OCI-LY1 (cell line): ENCODE measurements around the gene PDCD1.

ENCODE experiments used
- H2AFZ ChIP-seq: fragments of 200-600 bp; sonication (generic), shearing (Covaris generic); 2 replicates; pipeline ENCODE4 v1.6.0; 2014; ENCODE audit warnings: antibody characterized with exemption, mild to moderate bottlenecking, low read length
- H3F3A ChIP-seq: fragments of 200-600 bp; sonication (generic), shearing (Covaris generic); 2 replicates; pipeline ENCODE4 v1.6.0; 2014; ENCODE audit warnings: mild to moderate bottlenecking, antibody characterized with exemption, low read length, moderate library complexity; ENCODE audit not compliant: insufficient read depth
- H3K27ac ChIP-seq: fragments of 200-600 bp; sonication (generic); 2 replicates; pipeline ENCODE4 v1.5.1; 2014; ENCODE audit warnings: low read length, mixed run types, mild to moderate bottlenecking, low read depth; ENCODE audit not compliant: poor library complexity, severe bottlenecking
- H3K27me3 ChIP-seq: fragments of 200-600 bp; sonication (generic); 2 replicates; pipeline ENCODE4 v1.6.0; 2014; ENCODE audit warnings: antibody characterized with exemption, mild to moderate bottlenecking, low read length, moderate library complexity; ENCODE audit not compliant: insufficient read depth
- H3K36me3 ChIP-seq: fragments of 200-600 bp; sonication (generic); 2 replicates; pipeline ENCODE4 v1.6.1; 2014; ENCODE audit warnings: mild to moderate bottlenecking, antibody characterized with exemption, low read length, moderate library complexity, mixed read lengths; ENCODE audit not compliant: insufficient read depth
- H3K4me1 ChIP-seq: fragments of 200-600 bp; sonication (generic); 2 replicates; pipeline ENCODE4 v1.5.1; 2014; ENCODE audit warnings: mild to moderate bottlenecking, low read length, moderate library complexity; ENCODE audit not compliant: insufficient read depth, severe bottlenecking
- H3K4me2 ChIP-seq: fragments of 200-600 bp; sonication (generic), shearing (Covaris generic); 2 replicates; pipeline ENCODE4 v1.6.1; 2014; ENCODE audit warnings: low read length
- H3K4me3 ChIP-seq: fragments of 200-600 bp; sonication (generic); 2 replicates; pipeline ENCODE4 v1.5.1; 2014; ENCODE audit warnings: low read length, low read depth, mild to moderate bottlenecking, mixed read lengths; ENCODE audit not compliant: poor library complexity, severe bottlenecking
- H3K79me2 ChIP-seq: fragments of 200-600 bp; shearing (Covaris generic); 2 replicates; pipeline ENCODE4 v1.6.1; 2016; ENCODE audit warnings: mixed run types, low read length, mixed read lengths; ENCODE audit not compliant: insufficient read depth
- H3K9ac ChIP-seq: fragments of 200-600 bp; sonication (generic), shearing (Covaris generic); 2 replicates; pipeline ENCODE4 v1.6.1; 2014; ENCODE audit warnings: mild to moderate bottlenecking, low read length, mixed read lengths
- H3K9me2 ChIP-seq: fragments of 200-600 bp; sonication (generic), shearing (Covaris generic); 2 replicates; pipeline ENCODE4 v1.6.1; 2014; ENCODE audit warnings: low read depth, mild to moderate bottlenecking, low read length, mixed read lengths
- H3K9me3 ChIP-seq: fragments of 200-600 bp; shearing (Covaris generic); 2 replicates; pipeline ENCODE4 v1.6.1; 2014; ENCODE audit warnings: low read length, mixed read lengths
- H4K20me1 ChIP-seq: fragments of 200-600 bp; sonication (generic), shearing (Covaris generic); 2 replicates; pipeline ENCODE4 v1.6.0; 2016; ENCODE audit warnings: mild to moderate bottlenecking, low read length; ENCODE audit not compliant: insufficient read depth
- EZH2 ChIP-seq: fragments of 200-600 bp; sonication (generic), shearing (Covaris generic); IDR thresholded peaks from 2 replicates; pipeline ENCODE4 v1.8.0; 2017; ENCODE audit warnings: borderline replicate concordance, mixed run types, mild to moderate bottlenecking, antibody characterized with exemption, low read length, moderate library complexity, mixed read lengths
- TF ChIP-seq, protein P1 (sequence below): fragments of 200-600 bp; sonication (generic), shearing (Covaris generic); IDR thresholded peaks from 2 replicates; pipeline ENCODE4 v1.5.1; 2017; ENCODE audit warnings: mild to moderate bottlenecking, antibody characterized with exemption, low read length, moderate library complexity, mixed read lengths

Gene PDCD1

DNA sequence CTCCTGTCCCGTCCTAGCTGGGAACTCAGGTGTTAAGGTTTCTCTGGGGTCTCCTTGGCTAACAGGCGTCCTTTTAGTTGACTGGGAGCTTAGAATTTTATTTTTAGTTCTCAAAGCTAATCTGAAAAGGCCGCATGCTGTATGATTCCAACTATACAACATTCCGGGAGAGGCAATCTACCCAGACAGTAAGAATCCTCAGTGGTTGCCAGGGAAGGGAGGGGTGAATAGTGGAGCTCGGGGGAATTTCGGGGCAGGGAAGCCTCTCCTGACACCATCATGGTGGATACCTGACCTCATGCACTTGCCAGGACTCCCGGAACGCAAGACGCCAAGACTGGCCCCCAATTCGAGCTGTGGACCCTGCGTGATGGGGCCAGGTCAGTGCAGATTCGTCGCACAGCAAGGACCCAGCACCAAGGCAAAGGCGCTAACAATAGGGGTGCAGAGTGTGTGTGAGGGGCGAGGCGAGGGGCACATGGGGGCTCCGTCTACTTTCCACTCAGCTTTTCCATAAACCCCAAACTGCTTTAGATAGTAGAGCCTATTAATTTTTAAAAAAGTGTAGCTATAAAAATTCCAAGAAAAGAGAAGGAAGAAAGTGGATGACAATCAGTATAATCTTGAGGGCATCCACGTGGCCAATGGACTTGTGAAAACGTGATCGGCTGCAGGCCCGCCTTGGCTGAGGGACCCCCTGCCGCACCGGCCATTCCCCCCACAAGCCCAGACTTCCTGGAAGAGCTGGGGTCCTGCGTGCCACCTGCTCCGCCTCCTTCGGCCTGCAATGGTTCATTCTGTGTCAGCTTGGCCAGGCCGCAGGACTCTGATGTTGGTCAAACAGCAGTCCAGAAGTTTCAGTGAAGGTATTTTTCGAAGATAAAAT lies 17.3 kb downstream of the PDCD1 start:
- no peaks in the 10 kb centered on the region for H3K9me2 ChIP-seq
- H3K4me2 ChIP-seq: no peak overlapping the region
- no peaks in the 10 kb centered on the region for H3K4me1 ChIP-seq
- H2AFZ ChIP-seq: no peak overlapping the region
- no peaks in the 10 kb centered on the region for H3K9me3 ChIP-seq
- no peaks in the 10 kb centered on the region for H3K79me2 ChIP-seq
- no peaks in the 10 kb centered on the region for H3F3A ChIP-seq
- H3K36me3 ChIP-seq: no peaks in the 10 kb centered on the region
- peaks cover 4% of the 10 kb centered on the region; the same call in 1 of the 2 replicates for H3K27me3 ChIP-seq
- H3K4me3 ChIP-seq: no peak overlapping the region
- H3K27ac ChIP-seq: no peak overlapping the region
- TF ChIP-seq, protein P1, sequence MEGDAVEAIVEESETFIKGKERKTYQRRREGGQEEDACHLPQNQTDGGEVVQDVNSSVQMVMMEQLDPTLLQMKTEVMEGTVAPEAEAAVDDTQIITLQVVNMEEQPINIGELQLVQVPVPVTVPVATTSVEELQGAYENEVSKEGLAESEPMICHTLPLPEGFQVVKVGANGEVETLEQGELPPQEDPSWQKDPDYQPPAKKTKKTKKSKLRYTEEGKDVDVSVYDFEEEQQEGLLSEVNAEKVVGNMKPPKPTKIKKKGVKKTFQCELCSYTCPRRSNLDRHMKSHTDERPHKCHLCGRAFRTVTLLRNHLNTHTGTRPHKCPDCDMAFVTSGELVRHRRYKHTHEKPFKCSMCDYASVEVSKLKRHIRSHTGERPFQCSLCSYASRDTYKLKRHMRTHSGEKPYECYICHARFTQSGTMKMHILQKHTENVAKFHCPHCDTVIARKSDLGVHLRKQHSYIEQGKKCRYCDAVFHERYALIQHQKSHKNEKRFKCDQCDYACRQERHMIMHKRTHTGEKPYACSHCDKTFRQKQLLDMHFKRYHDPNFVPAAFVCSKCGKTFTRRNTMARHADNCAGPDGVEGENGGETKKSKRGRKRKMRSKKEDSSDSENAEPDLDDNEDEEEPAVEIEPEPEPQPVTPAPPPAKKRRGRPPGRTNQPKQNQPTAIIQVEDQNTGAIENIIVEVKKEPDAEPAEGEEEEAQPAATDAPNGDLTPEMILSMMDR: no peak
- TF ChIP-seq EZH2: no peak
- H3K9ac ChIP-seq: no peak overlapping the region
- H4K20me1 ChIP-seq: no peaks in the 10 kb centered on the region

DNA sequence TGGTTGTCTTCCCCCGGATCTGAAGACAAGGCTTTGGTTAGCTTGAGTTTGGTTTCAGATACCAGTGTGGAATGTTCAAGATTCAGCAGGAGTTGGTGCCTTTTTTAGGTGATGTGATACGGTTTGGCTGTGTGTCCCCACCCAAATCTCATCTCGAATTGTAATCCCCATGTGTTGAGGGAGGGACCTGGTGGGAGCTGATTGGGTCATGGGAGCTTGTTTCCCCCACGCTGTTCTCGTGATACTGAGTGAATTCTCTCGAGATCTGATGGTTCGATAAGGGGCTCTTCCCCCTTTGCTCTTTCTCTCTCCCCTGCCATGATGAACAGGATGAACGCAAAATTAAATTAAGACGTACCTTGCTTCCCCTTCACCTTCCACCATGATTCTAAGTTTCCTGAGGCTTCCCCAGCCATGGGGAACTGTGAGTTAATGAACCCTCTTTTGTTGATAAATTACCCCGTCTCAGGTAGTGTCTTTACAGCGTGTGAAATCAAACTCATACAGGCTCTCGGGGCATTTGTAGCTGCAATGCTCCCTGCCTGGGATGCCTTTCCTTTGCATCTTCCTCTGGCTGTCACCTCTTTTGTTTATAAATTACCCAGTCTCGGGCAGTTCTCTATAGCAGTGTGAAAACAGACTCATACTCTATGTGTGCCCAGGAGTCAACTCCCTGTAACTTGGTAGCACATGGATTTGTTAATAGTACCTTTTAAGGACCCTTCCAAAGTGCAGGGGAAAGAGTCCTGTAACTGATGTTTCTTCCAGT lies 21.3 kb downstream of the PDCD1 start:
- Histone ChIP-seq H3K9ac (no peak overlapping the region), H3K4me3 (no peak overlapping the region), H4K20me1 (no peaks in the 10 kb centered on the region), H2AFZ (no peak overlapping the region), H3K9me2 (no peaks in the 10 kb centered on the region), H3K9me3 (no peaks in the 10 kb centered on the region), H3K36me3 (no peaks in the 10 kb centered on the region), H3K79me2 (no peaks in the 10 kb centered on the region), H3K4me1 (peaks cover 5% of the 10 kb centered on the region), H3F3A (no peaks in the 10 kb centered on the region), H3K4me2 (no peak overlapping the region), H3K27me3 (peaks cover 8% of the 10 kb centered on the region; the same call in 1 of the 2 replicates), H3K27ac (no peak overlapping the region)
- TF ChIP-seq, protein P1: no peak
- no peak for TF ChIP-seq EZH2

- Histone ChIP-seq H3K9me3 (0 out of 2 replicates have a peak, but pooled peaks cover 2% of the 10 kb centered on the region), H2AFZ (no peak overlapping the region), H3K9ac (no peak overlapping the region), H3K9me2 (no peaks in the 10 kb centered on the region), H3K27ac (no peak overlapping the region), H4K20me1 (no peaks in the 10 kb centered on the region), H3K27me3 (peaks cover 8% of the 10 kb centered on the region; the same call in 1 of the 2 replicates), H3K4me2 (no peak overlapping the region), H3K36me3 (no peaks in the 10 kb centered on the region; the same call in 1 of the 2 replicates), H3K4me1 (peaks cover 5% of the 10 kb centered on the region), H3F3A (no peaks in the 10 kb centered on the region), H3K79me2 (no peaks in the 10 kb centered on the region), H3K4me3 (no peak overlapping the region)
- TF ChIP-seq, protein P1: no peak
- no peak for TF ChIP-seq EZH2
These were observed 22.4 kb downstream of the PDCD1 start for GRCh38 chr2:241836292-241836691.
